SU-DHL-6 (cell line): ENCODE measurements around the gene EYA2.

ENCODE experiments used
- EZH2phosphoT487 ChIP-seq: fragments of 200-600 bp; sonication (generic), shearing (Covaris generic); conservative IDR thresholded peaks from 2 replicates; pipeline ENCODE4 v1.6.1; 2018; ENCODE audit warnings: mild to moderate bottlenecking, antibody characterized with exemption, low read length, moderate library complexity, mixed read lengths
- TF ChIP-seq, protein P1 (sequence below): fragments of 200-600 bp; sonication (generic); IDR thresholded peaks from one replicate; pipeline ENCODE4 v1.5.1; 2017; ENCODE audit warnings: antibody characterized with exemption, mild to moderate bottlenecking, low read length, moderate library complexity; ENCODE audit not compliant: insufficient read depth, poor library complexity, severe bottlenecking

DNA sequence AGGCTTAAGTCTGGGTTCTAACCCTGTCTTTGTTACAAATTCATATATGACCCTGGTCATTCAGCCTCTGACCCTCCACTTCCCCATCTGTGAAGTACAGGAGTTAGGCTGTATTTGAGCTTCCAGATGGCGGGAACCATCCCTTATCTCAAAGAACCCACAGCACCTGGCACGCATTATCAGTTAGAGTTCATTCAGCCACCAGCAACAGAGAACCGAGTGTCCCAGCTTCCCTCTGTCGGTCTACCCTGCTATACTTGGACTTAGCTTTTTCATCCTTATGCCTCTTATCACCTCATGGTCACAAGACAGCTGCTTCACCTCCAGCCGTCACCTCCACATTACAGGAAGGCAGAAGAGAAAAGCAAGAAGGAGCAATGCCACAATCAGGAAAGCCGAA is 147.8 kb downstream of the EYA2 start:
- TF ChIP-seq, protein P1, sequence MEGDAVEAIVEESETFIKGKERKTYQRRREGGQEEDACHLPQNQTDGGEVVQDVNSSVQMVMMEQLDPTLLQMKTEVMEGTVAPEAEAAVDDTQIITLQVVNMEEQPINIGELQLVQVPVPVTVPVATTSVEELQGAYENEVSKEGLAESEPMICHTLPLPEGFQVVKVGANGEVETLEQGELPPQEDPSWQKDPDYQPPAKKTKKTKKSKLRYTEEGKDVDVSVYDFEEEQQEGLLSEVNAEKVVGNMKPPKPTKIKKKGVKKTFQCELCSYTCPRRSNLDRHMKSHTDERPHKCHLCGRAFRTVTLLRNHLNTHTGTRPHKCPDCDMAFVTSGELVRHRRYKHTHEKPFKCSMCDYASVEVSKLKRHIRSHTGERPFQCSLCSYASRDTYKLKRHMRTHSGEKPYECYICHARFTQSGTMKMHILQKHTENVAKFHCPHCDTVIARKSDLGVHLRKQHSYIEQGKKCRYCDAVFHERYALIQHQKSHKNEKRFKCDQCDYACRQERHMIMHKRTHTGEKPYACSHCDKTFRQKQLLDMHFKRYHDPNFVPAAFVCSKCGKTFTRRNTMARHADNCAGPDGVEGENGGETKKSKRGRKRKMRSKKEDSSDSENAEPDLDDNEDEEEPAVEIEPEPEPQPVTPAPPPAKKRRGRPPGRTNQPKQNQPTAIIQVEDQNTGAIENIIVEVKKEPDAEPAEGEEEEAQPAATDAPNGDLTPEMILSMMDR: no peak
- TF ChIP-seq EZH2phosphoT487: no peak
